ENCODE measurements around the gene PRRT3. TPM values are rescaled to one million over a fixed set of nuclear protein-coding genes. Genes with fewer than 3 reads are reported as not detected.

The PRRT3 gene
- total RNA-seq, 1 experiment from 2014 or later = 1.6 TPM

GRCh38 chr3:9955611-9956352 lies 3.6 kb upstream of the PRRT3 start:
- BruUV-seq (replicated peaks) = no TSS peak
- peaks cover 13% of the 10 kb centered on the region for H3K36me3 Mint-ChIP-seq (ENCODE audit: insufficient read depth, unreplicated experiment)
- H3K27ac Mint-ChIP-seq (ENCODE audit: unreplicated experiment) = no peak overlapping the region
- DNase-seq = no peak
- no peaks in the 10 kb centered on the region for H3K9me3 Mint-ChIP-seq (ENCODE audit: low read depth, unreplicated experiment)
- intact Hi-C loops (cut with micrococcal nuclease; ENCODE audit: unreplicated experiment) = no loop called here
- H3K4me1 Mint-ChIP-seq (ENCODE audit: low read depth, unreplicated experiment) = peaks cover 13% of the 10 kb centered on the region
- TF ChIP-seq CTCF (IDR thresholded peaks at IDR 0.05; ENCODE audit: unreplicated experiment) = no peak
- H3K4me3 Mint-ChIP-seq (ENCODE audit: low read depth, unreplicated experiment) = no peak overlapping the region
- CTCF ChIA-PET = interaction anchor here (0.6 kb wide), 1 partner anchor 215 kb away, joined by 4 read pairs; no protein-coding TSS in a partner anchor
- H3K27me3 Mint-ChIP-seq (ENCODE audit: unreplicated experiment) = no peaks in the 10 kb centered on the region

GRCh38 chr3:9955067-9955502 lies 2.9 kb upstream of the PRRT3 start:
- intact Hi-C loops (cut with micrococcal nuclease; ENCODE audit: unreplicated experiment) = no loop called here
- H3K27ac Mint-ChIP-seq (ENCODE audit: unreplicated experiment) = no peak overlapping the region

GRCh38 chr3:9951598-9951961 lies 628 bp downstream of the PRRT3 start:
- Mint-ChIP-seq H3K4me1 (ENCODE audit: low read depth, unreplicated experiment) (peaks cover 13% of the 10 kb centered on the region), H3K36me3 (ENCODE audit: insufficient read depth, unreplicated experiment) (peaks cover 25% of the 10 kb centered on the region), H3K27me3 (ENCODE audit: unreplicated experiment) (no peaks in the 10 kb centered on the region), H3K9me3 (ENCODE audit: low read depth, unreplicated experiment) (no peaks in the 10 kb centered on the region), H3K27ac (ENCODE audit: unreplicated experiment) (no peak overlapping the region), H3K4me3 (ENCODE audit: low read depth, unreplicated experiment) (no peak overlapping the region)
- intact Hi-C loops (cut with micrococcal nuclease; ENCODE audit: unreplicated experiment) = no loop called here
- TF ChIP-seq CTCF (IDR thresholded peaks at IDR 0.05; ENCODE audit: unreplicated experiment) = no peak
- no peak for DNase-seq
- BruUV-seq (replicated peaks) = no TSS peak
- CTCF ChIA-PET = no interaction called here

More at GRCh38 chr3:9955067-9955502, 2.9 kb upstream of the PRRT3 start:
- no TSS peak for BruUV-seq (replicated peaks)
- no peak for TF ChIP-seq CTCF (IDR thresholded peaks at IDR 0.05; ENCODE audit: unreplicated experiment)
- H3K4me1 Mint-ChIP-seq (ENCODE audit: low read depth, unreplicated experiment) = peaks cover 13% of the 10 kb centered on the region
- no peaks in the 10 kb centered on the region for H3K27me3 Mint-ChIP-seq (ENCODE audit: unreplicated experiment)
- DNase-seq = no peak
- H3K4me3 Mint-ChIP-seq (ENCODE audit: low read depth, unreplicated experiment) = no peak overlapping the region
- CTCF ChIA-PET = no interaction called here
- H3K36me3 Mint-ChIP-seq (ENCODE audit: insufficient read depth, unreplicated experiment) = peaks cover 13% of the 10 kb centered on the region
- H3K9me3 Mint-ChIP-seq (ENCODE audit: low read depth, unreplicated experiment) = no peaks in the 10 kb centered on the region

GRCh38 chr3:9951126-9951525 lies 1.1 kb downstream of the PRRT3 start:
- peaks cover 13% of the 10 kb centered on the region for H3K4me1 Mint-ChIP-seq (ENCODE audit: low read depth, unreplicated experiment)
- no peak for DNase-seq
- no peak overlapping the region for H3K4me3 Mint-ChIP-seq (ENCODE audit: low read depth, unreplicated experiment)
- no peaks in the 10 kb centered on the region for H3K27me3 Mint-ChIP-seq (ENCODE audit: unreplicated experiment)
- TF ChIP-seq CTCF (IDR thresholded peaks at IDR 0.05; ENCODE audit: unreplicated experiment) = no peak
- no peaks in the 10 kb centered on the region for H3K9me3 Mint-ChIP-seq (ENCODE audit: low read depth, unreplicated experiment)
- CTCF ChIA-PET = no interaction called here
- no TSS peak for BruUV-seq (replicated peaks)
- H3K27ac Mint-ChIP-seq (ENCODE audit: unreplicated experiment) = no peak overlapping the region
- H3K36me3 Mint-ChIP-seq (ENCODE audit: insufficient read depth, unreplicated experiment) = peaks cover 29% of the 10 kb centered on the region
- intact Hi-C loops (cut with micrococcal nuclease; ENCODE audit: unreplicated experiment) = no loop called here

Measured in Calu3 (cell line).